Neutrophil (primary cell): ENCODE measurements around the gene RGS8.

ENCODE experiments used
- H3K27ac ChIP-seq: fragments of 200-600 bp; sonication (generic); 2 replicates; pipeline ENCODE4 v1.5.1; 2016; ENCODE audit warnings: mild to moderate bottlenecking, moderate library complexity
- H3K27me3 ChIP-seq: fragments of 200-600 bp; sonication (generic); 2 replicates; pipeline ENCODE4 v1.6.0; 2016; ENCODE audit warnings: mild to moderate bottlenecking
- H3K36me3 ChIP-seq: fragments of 200-600 bp; sonication (generic); 2 replicates; pipeline ENCODE4 v1.5.1; 2017
- H3K4me1 ChIP-seq, 2 experiments: fragments of 200-600 bp in 1 of 2; sonication (generic) in 1 of 2; 1 replicate in 1 of 2; 2 replicates in 1 of 2; pipeline versions ENCODE4 v1.5.1 to v1.6.1; 2013 to 2016; ENCODE audit warnings: low read depth in 1 of 2, low read length in 1 of 2, mild to moderate bottlenecking in 1 of 2, moderate library complexity in 1 of 2; ENCODE audit not compliant: control insufficient read depth in 1 of 2, insufficient read depth in 1 of 2
- H3K4me3 ChIP-seq, 2 experiments: fragments of 200-600 bp in 1 of 2; sonication (generic) in 1 of 2; 1 replicate in 1 of 2; 2 replicates in 1 of 2; pipeline ENCODE4 v1.5.1; 2013 to 2016; ENCODE audit warnings: low read depth in 1 of 2, low read length in 1 of 2, mild to moderate bottlenecking in 1 of 2, moderate library complexity in 1 of 2
- H3K9me3 ChIP-seq: fragments of 200-600 bp; sonication (generic); 2 replicates; pipeline ENCODE4 v1.5.1; 2016
- CTCF ChIP-seq: fragments of 200-600 bp; sonication (generic); IDR thresholded peaks from 2 replicates; pipeline ENCODE4 v1.5.1; 2016; ENCODE audit warnings: antibody characterized with exemption

The RGS8 gene

GRCh38 chr1:182709855-182710254 is 25.5 kb upstream of the RGS8 start:
- Histone ChIP-seq H3K27ac (no peak overlapping the region), H3K4me1 (no peaks in the 10 kb centered on the region), H3K27me3 (peaks cover 5% of the 10 kb centered on the region), H3K36me3 (no peaks in the 10 kb centered on the region), H3K4me3 (no peak overlapping the region), H3K9me3 (no peaks in the 10 kb centered on the region)
- TF ChIP-seq CTCF, result no peak

- H3K4me3 ChIP-seq, result no peak overlapping the region
- no peaks in the 10 kb centered on the region for H3K4me1 ChIP-seq
- peaks cover 11% of the 10 kb centered on the region for H3K27me3 ChIP-seq
- no peaks in the 10 kb centered on the region for H3K36me3 ChIP-seq
- no peaks in the 10 kb centered on the region for H3K9me3 ChIP-seq
- H3K27ac ChIP-seq, result no peak overlapping the region
- TF ChIP-seq CTCF, result no peak
Observed at GRCh38 chr1:182709225-182709764, 24.9 kb upstream of the RGS8 start.

- Histone ChIP-seq H3K4me3 (no peak overlapping the region), H3K4me1 (no peaks in the 10 kb centered on the region), H3K9me3 (no peaks in the 10 kb centered on the region), H3K36me3 (no peaks in the 10 kb centered on the region), H3K27ac (no peak overlapping the region), H3K27me3 (peaks cover 31% of the 10 kb centered on the region)
- TF ChIP-seq CTCF, result no peak
Observed at GRCh38 chr1:182707122-182707521, 22.7 kb upstream of the RGS8 start.

- Histone ChIP-seq H3K27me3 (peaks cover 56% of the 10 kb centered on the region), H3K36me3 (no peaks in the 10 kb centered on the region), H3K4me1 (no peaks in the 10 kb centered on the region), H3K4me3 (no peak overlapping the region), H3K9me3 (no peaks in the 10 kb centered on the region), H3K27ac (no peak overlapping the region)
- no peak for TF ChIP-seq CTCF
Observed at GRCh38 chr1:182704677-182705076, 20.3 kb upstream of the RGS8 start.

GRCh38 chr1:182703539-182703938 is 19.2 kb upstream of the RGS8 start:
- Histone ChIP-seq H3K4me3 (no peak overlapping the region), H3K4me1 (no peaks in the 10 kb centered on the region), H3K27ac (no peak overlapping the region), H3K36me3 (no peaks in the 10 kb centered on the region), H3K9me3 (no peaks in the 10 kb centered on the region), H3K27me3 (peaks cover 67% of the 10 kb centered on the region)
- no peak for TF ChIP-seq CTCF
